GM19395 (cell line): ENCODE data around the gene HOXA3.

Experiments used
- ATAC-seq: cut with Tn5 transposase; IDR thresholded peaks from one replicate; pipeline ENCODE4 v1.9.1; 2021; ENCODE audit warnings: mild to moderate bottlenecking, moderate library complexity; ENCODE audit not compliant: unreplicated experiment

HOXA3 gene

GRCh38 chr7:27168265-27168947 is 16.0 kb upstream of the HOXA3 start:
- no peak for ATAC-seq

GRCh38 chr7:27167916-27168264 is 15.5 kb upstream of the HOXA3 start:
- ATAC-seq, result no peak

GRCh38 chr7:27166531-27167505 is 14.4 kb upstream of the HOXA3 start:
- ATAC-seq, result no peak

- ATAC-seq, result no peak
Measured at GRCh38 chr7:27165996-27166530, 13.7 kb upstream of the HOXA3 start.

GRCh38 chr7:27165089-27165995 is 13.0 kb upstream of the HOXA3 start, which contains the start of gene HOXA9:
Gene HOXA9 (minus strand): TSS chr7:27165537. CDS start chr7:27165457, 80 bp downstream.
- no peak for ATAC-seq

GRCh38 chr7:27164367-27165088 is 12.1 kb upstream of the HOXA3 start:
- no peak for ATAC-seq

GRCh38 chr7:27164045-27164366 is 11.6 kb upstream of the HOXA3 start:
- ATAC-seq, result no peak

GRCh38 chr7:27163288-27164044 is 11.1 kb upstream of the HOXA3 start:
- ATAC-seq, result no peak

GRCh38 chr7:27162561-27163287 is 10.3 kb upstream of the HOXA3 start:
- no peak for ATAC-seq

GRCh38 chr7:27161721-27162560 is 9.6 kb upstream of the HOXA3 start:
- ATAC-seq, result no peak

- ATAC-seq, result no peak
Measured at GRCh38 chr7:27161214-27161720, 8.9 kb upstream of the HOXA3 start.

GRCh38 chr7:27160546-27161213 is 8.3 kb upstream of the HOXA3 start:
- ATAC-seq, result peak; percentile 65

- ATAC-seq, result peak; percentile 10
Measured at GRCh38 chr7:27160145-27160545, 7.8 kb upstream of the HOXA3 start.

GRCh38 chr7:27159266-27160144 is 7.1 kb upstream of the HOXA3 start:
- no peak for ATAC-seq

- no peak for ATAC-seq
Measured at GRCh38 chr7:27158436-27159265, 6.3 kb upstream of the HOXA3 start.
